GM12875 (cell line): Measurements from ENCODE around the gene ALDH2.
A peak's percentile ranks its signal among the peaks of the same experiment; 100 is the strongest.

Source experiments
- H3K4me3 ChIP-seq: one replicate; pipeline ENCODE4 v1.5.1; 2011; ENCODE audit warnings: low read depth, low read length, control low read depth
- CTCF ChIP-seq: IDR thresholded peaks from 2 replicates; pipeline ENCODE4 v1.5.1; 2011; ENCODE audit warnings: low read depth, mild to moderate bottlenecking, control low read depth, inconsistent platforms, low read length, moderate library complexity, borderline replicate concordance; ENCODE audit not compliant: insufficient read depth

The ALDH2 gene

GRCh38 chr12:111781085-111781658, 14.4 kb downstream of the ALDH2 start:
- H3K4me3 ChIP-seq: no peak overlapping the region
- TF ChIP-seq CTCF: no peak

- TF ChIP-seq CTCF: no peak
- H3K4me3 ChIP-seq: no peak overlapping the region
Measured at GRCh38 chr12:111783046-111783445, 16.3 kb downstream of the ALDH2 start.

GRCh38 chr12:111784953-111785352, 18.2 kb downstream of the ALDH2 start:
- TF ChIP-seq CTCF: no peak
- no peak overlapping the region for H3K4me3 ChIP-seq

GRCh38 chr12:111785651-111786050, 18.9 kb downstream of the ALDH2 start:
- no peak for TF ChIP-seq CTCF
- H3K4me3 ChIP-seq: no peak overlapping the region

- no peak overlapping the region for H3K4me3 ChIP-seq
- TF ChIP-seq CTCF: peak; percentile 58
Measured at GRCh38 chr12:111788178-111788654, 21.5 kb downstream of the ALDH2 start.

- no peak for TF ChIP-seq CTCF
- H3K4me3 ChIP-seq: no peak overlapping the region
Measured at GRCh38 chr12:111789779-111790178, 23.0 kb downstream of the ALDH2 start.

- H3K4me3 ChIP-seq: no peak overlapping the region
- TF ChIP-seq CTCF: no peak
Measured at GRCh38 chr12:111791507-111791906, 24.8 kb downstream of the ALDH2 start.
